GM12878 (cell line): ENCODE measurements around the gene CDKL2. TPM values are rescaled to one million over a fixed set of nuclear protein-coding genes. Genes with fewer than 3 reads are reported as not detected.

Experiments used
- ATAC-seq: fragments of 200-7000 bp; cut with Tn5 transposase; 3 replicates; pipeline ENCODE4 v1.9.1; 2020; ENCODE audit warnings: mild to moderate bottlenecking, moderate library complexity
- BruUV-seq: library from RNA; stranded (reverse); fragments of 400-500 nt; replicated peaks from 2 replicates; lab custom pipeline; 2021; lab: Mats Ljungman, UMichigan
- CTCF ChIA-PET: fragments of 300-600 bp; sonication (Branson Sonifier 250); formaldehyde crosslinking; extraction: SDS; loops from one replicate; lab custom pipeline; 2021; ENCODE audit warnings: inconsistent platforms; lab: Yijun Ruan, JAX
- POLR2A ChIA-PET: fragments of 350-600 bp; formaldehyde crosslinking; extraction: SDS; loops from one replicate; lab custom pipeline; 2021; ENCODE audit warnings: inconsistent platforms; lab: Charles Lee
- RAD21 ChIA-PET: fragments of 300-600 bp; sonication (Branson Sonifier 250); formaldehyde crosslinking; loops from one replicate; lab custom pipeline; 2023; ENCODE audit warnings: antibody characterized with exemption; ENCODE audit not compliant: unreplicated experiment; lab: Charles Lee
- SMC1A ChIA-PET: fragments of 300-600 bp; sonication (Branson Sonifier 250); formaldehyde crosslinking; loops from one replicate; lab custom pipeline; 2023; ENCODE audit not compliant: unreplicated experiment, uncharacterized antibody; lab: Charles Lee
- DNase-seq: peaks from one replicate; pipeline ENCODE4 v3.0.0-alpha.2; 2011; ENCODE audit warnings: low read depth, low spot score
- FAIRE-seq: peaks from 3 replicates; lab custom pipeline; 2011; peaks lifted over from hg19 to GRCh38; lab: Jason Lieb, UNC
- H2AFZ ChIP-seq: 2 replicates; pipeline ENCODE4 v1.6.0; 2011; ENCODE audit warnings: low read depth, low read length, control low read depth; ENCODE audit not compliant: control insufficient read depth
- H3K27ac ChIP-seq: 2 replicates; pipeline ENCODE4 v1.5.1; 2011; ENCODE audit warnings: control low read depth; ENCODE audit not compliant: control insufficient read depth, insufficient read depth
- H3K27me3 ChIP-seq, 2 experiments: replicated peaks in 1 of 2; 2 replicates each; pipeline versions ENCODE4 v1.6.0 to v1.6.1; 2011; ENCODE audit warnings: low read length in 1 of 2; ENCODE audit not compliant: control insufficient read depth in 2 of 2, insufficient read depth in 2 of 2
- H3K36me3 ChIP-seq, 2 experiments: 2 replicates each; pipeline ENCODE4 v1.5.1; 2011; ENCODE audit warnings: low read length in 1 of 2; ENCODE audit not compliant: control insufficient read depth in 2 of 2, insufficient read depth in 2 of 2
- H3K4me1 ChIP-seq: 2 replicates; pipeline ENCODE4 v1.6.1; 2011; ENCODE audit warnings: mild to moderate bottlenecking, low read length, moderate library complexity, mixed read lengths; ENCODE audit not compliant: control insufficient read depth, insufficient read depth
- H3K4me2 ChIP-seq: 2 replicates; pipeline ENCODE4 v1.6.0; 2011; ENCODE audit warnings: control low read depth; ENCODE audit not compliant: control insufficient read depth, insufficient read depth
- H3K4me3 ChIP-seq: fragments of 200-600 bp; sonication (generic); 2 replicates; pipeline ENCODE4 v1.5.1; 2016
- H3K79me2 ChIP-seq: 2 replicates; pipeline ENCODE4 v1.6.0; 2011; ENCODE audit warnings: low read length; ENCODE audit not compliant: control insufficient read depth, insufficient read depth
- H3K9ac ChIP-seq: 2 replicates; pipeline ENCODE4 v1.8.0; 2011; ENCODE audit warnings: low read length, control low read depth, mixed read lengths; ENCODE audit not compliant: control insufficient read depth, insufficient read depth
- H3K9me3 ChIP-seq: replicated peaks from 3 replicates; pipeline ENCODE4 v1.5.1; 2011; ENCODE audit warnings: mild to moderate bottlenecking, low read length; ENCODE audit not compliant: control insufficient read depth, insufficient read depth
- H4K20me1 ChIP-seq: 2 replicates; pipeline ENCODE4 v1.6.0; 2011; ENCODE audit not compliant: control insufficient read depth, insufficient read depth
- ATF7 ChIP-seq: fragments of 450-650 bp; IDR thresholded peaks from 2 replicates; pipeline ENCODE4 v1.6.1; 2016; ENCODE audit warnings: low read depth, mild to moderate bottlenecking
- BHLHE40 ChIP-seq, 2 experiments: fragments of 450-650 bp in 1 of 2; IDR thresholded peaks; 2 replicates each; pipeline ENCODE4 v1.6.1; 2011 to 2017; ENCODE audit warnings: low read depth in 2 of 2, borderline replicate concordance in 1 of 2, improper control_type of control experiment in 1 of 2, low read length in 1 of 2, mild to moderate bottlenecking in 1 of 2
- CHD2 ChIP-seq: IDR thresholded peaks from 2 replicates; pipeline ENCODE4 v1.6.1; 2011; ENCODE audit warnings: low read depth, low read length, improper control_type of control experiment, borderline replicate concordance
- E2F4 ChIP-seq: IDR thresholded peaks from 2 replicates; pipeline ENCODE4 v1.6.1; 2012; ENCODE audit warnings: low read depth, low read length, improper control_type of control experiment
- ELK1 ChIP-seq: IDR thresholded peaks from 2 replicates; pipeline ENCODE4 v1.6.1; 2012; ENCODE audit warnings: low read depth, low read length, improper control_type of control experiment
- MEF2A ChIP-seq: IDR thresholded peaks from 2 replicates; pipeline ENCODE4 v1.6.1; 2011; ENCODE audit warnings: low read depth, mild to moderate bottlenecking, low read length, moderate library complexity; ENCODE audit not compliant: insufficient read depth
- NBN ChIP-seq: fragments of 450-650 bp; IDR thresholded peaks from 2 replicates; pipeline ENCODE4 v1.6.1; 2016
- PRDM15 ChIP-seq: fragments of 450-650 bp; formaldehyde crosslinking; IDR thresholded peaks from 2 replicates; pipeline ENCODE4 v1.4.0; 2020; ENCODE audit warnings: mild to moderate bottlenecking, moderate library complexity
- SPI1 ChIP-seq: IDR thresholded peaks from 2 replicates; pipeline ENCODE4 v1.6.1; 2011; ENCODE audit warnings: low read depth, mild to moderate bottlenecking, low read length, moderate library complexity, borderline replicate concordance; ENCODE audit not compliant: insufficient read depth
- STAT1 ChIP-seq: fragments of 450-650 bp; conservative IDR thresholded peaks from 2 replicates; pipeline ENCODE4 v1.6.1; 2014; ENCODE audit warnings: antibody characterized with exemption, mild to moderate bottlenecking
- ZNF687 ChIP-seq: fragments of 450-650 bp; IDR thresholded peaks from 2 replicates; pipeline ENCODE4 v1.6.1; 2017; ENCODE audit warnings: mild to moderate bottlenecking, moderate library complexity
- in situ Hi-C: fragments of 300-500 bp; cut with MboI; formaldehyde crosslinking; loops from 9 replicates; pipeline ENCODE4 v1.14.3; 2018; ENCODE audit warnings: mixed read lengths
- intact Hi-C: fragments of 100-400 bp; cut with micrococcal nuclease; formaldehyde crosslinking; loops from one replicate; pipeline ENCODE4 v1.14.2; 2022; ENCODE audit not compliant: unreplicated experiment
- polyA plus RNA-seq, 11 experiments: library from polyadenylated mRNA; depleted of rRNA in 4 of 11; unstranded in 6 of 11; stranded (reverse) in 5 of 11; fragments of >200 nt; fragmentation: Nextera tagmentation in 4 of 11; fragmentation: Illumina TruSeq in 1 of 11; extraction: Ambion mirVana in 4 of 11; extraction: Trizol in 1 of 11; gene quantifications; 1 replicate in 1 of 11; 2 replicates in 10 of 11; pipeline versions ENCODE4 v1.2.1 to v1.2.3, GENCODE V29; 2011 to 2016; ENCODE audit warnings: inconsistent platforms in 2 of 11, missing spikeins in 2 of 11, low read depth in 1 of 11
- total RNA-seq, 4 experiments: library from RNA; depleted of rRNA in 3 of 4; stranded (reverse); fragments of >200 nt in 3 of 4; fragmentation: Illumina TruSeq in 1 of 4; extraction: Trizol in 1 of 4; gene quantifications; 2 replicates each; pipeline versions ENCODE4 v1.2.1 to v1.2.3, GENCODE V29; 2013 to 2021

CDKL2 gene
- total and polyA plus RNA-seq, 10 of the 15 experiments (the other 5 are each of a cell fraction or from before 2014, with no cell fraction given): 0.05 to 0.24 (median 0.06) TPM; not detected in 7

GRCh38 chr4:75552452-75552851 lies 77.9 kb downstream of the CDKL2 start:
- DNase-seq: no peak
- H4K20me1 ChIP-seq: no peaks in the 10 kb centered on the region; the same call in 1 of the 2 replicates
- H3K4me3 ChIP-seq: no peak overlapping the region
- POLR2A ChIA-PET: no interaction called here
- no peak overlapping the region for H3K9ac ChIP-seq
- TF ChIP-seq CHD2: no peak
- TF ChIP-seq BHLHE40 (IDR thresholded peaks at IDR 0.05; ENCODE audit: borderline replicate concordance in 1 of 2, low read depth in 2 of 2, low read length in 1 of 2): no peak
- no peak for TF ChIP-seq SPI1
- no peak for TF ChIP-seq E2F4
- no peak for TF ChIP-seq MEF2A
- TF ChIP-seq ZNF687: no peak
- TF ChIP-seq ATF7: no peak
- no peak for TF ChIP-seq ELK1
- no peak for TF ChIP-seq NBN
- TF ChIP-seq STAT1: no peak
- TF ChIP-seq PRDM15: no peak
- intact Hi-C loops: no loop called here
- no peaks in the 10 kb centered on the region for H3K79me2 ChIP-seq
- no peaks in the 10 kb centered on the region for H3K9me3 ChIP-seq
- RAD21 ChIA-PET: no interaction called here
- no peak for FAIRE-seq
- SMC1A ChIA-PET: no interaction called here
- no TSS peak for BruUV-seq
- H3K4me1 ChIP-seq: peaks cover 3% of the 10 kb centered on the region; the same call in 1 of the 2 replicates
- CTCF ChIA-PET: no interaction called here
- H3K27me3 ChIP-seq: no peaks in the 10 kb centered on the region
- no peaks in the 10 kb centered on the region for H3K36me3 ChIP-seq
- H3K27ac ChIP-seq: no peak overlapping the region
- no peak overlapping the region for H2AFZ ChIP-seq
- no peak overlapping the region for H3K4me2 ChIP-seq
- no peak for ATAC-seq
- in situ Hi-C loops: no loop called here
